Measurements from ENCODE around the gene TSHZ2. TPM values are rescaled to one million over a fixed set of nuclear protein-coding genes. Genes with fewer than 3 reads are reported as not detected.

The TSHZ2 gene
- total and polyA plus RNA-seq, 11 donors: 1.8 to 12.1 (median 3.7) TPM

- Histone ChIP-seq H3K27ac (no peak overlapping the region), H3K4me1 (peaks cover 0 to 22% (median 6%) of the 10 kb centered on the region in 12 donors), H3K36me3 (no peaks in the 10 kb centered on the region), H3K9me3 (no peaks in the 10 kb centered on the region), H3K27me3 (no peaks in the 10 kb centered on the region), H3K4me3 (no peak overlapping the region)
- DNase-seq (no peak), ATAC-seq (no peak)
- no peak for TF ChIP-seq CTCF (IDR thresholded peaks at IDR 0.05)
- TF ChIP-seq POLR2A (IDR thresholded peaks at IDR 0.05): no peak
- 92 to 100% (median 96%) methylated on average over 1 of the region's 1 CpG for WGBS, 4 donors
- intact Hi-C loops (cut with DNase I): no loop called here
Measured at GRCh38 chr20:53098621-53099020, 126.5 kb downstream of the TSHZ2 start.

- Histone ChIP-seq H3K9me3 (no peaks in the 10 kb centered on the region), H3K4me1 (peaks cover 0 to 22% (median 6%) of the 10 kb centered on the region in 12 donors), H3K36me3 (no peaks in the 10 kb centered on the region), H3K27ac (no peak overlapping the region), H3K27me3 (no peaks in the 10 kb centered on the region), H3K4me3 (no peak overlapping the region)
- TF ChIP-seq POLR2A (IDR thresholded peaks at IDR 0.05): no peak
- TF ChIP-seq CTCF (IDR thresholded peaks at IDR 0.05): no peak
- DNase-seq (no peak), ATAC-seq (no peak)
- intact Hi-C loops (cut with DNase I): no loop called here
- 31 to 41% (median 35%) methylated on average over 2 of the region's 2 CpGs for WGBS, 4 donors
Measured at GRCh38 chr20:53099856-53100255, 127.7 kb downstream of the TSHZ2 start.

- Histone ChIP-seq H3K4me3 (no peak overlapping the region), H3K27me3 (no peaks in the 10 kb centered on the region), H3K27ac (no peak overlapping the region), H3K9me3 (no peaks in the 10 kb centered on the region), H3K36me3 (no peaks in the 10 kb centered on the region), H3K4me1 (peaks cover 0 to 22% (median 6%) of the 10 kb centered on the region in 12 donors)
- intact Hi-C loops (cut with DNase I): no loop called here
- DNase-seq (no peak), ATAC-seq (no peak)
- WGBS, 4 donors: 13 to 18% (median 16%) methylated on average over 3 of the region's 3 CpGs
- no peak for TF ChIP-seq POLR2A (IDR thresholded peaks at IDR 0.05)
- TF ChIP-seq CTCF (IDR thresholded peaks at IDR 0.05): no peak
Measured at GRCh38 chr20:53100476-53100911, 128.3 kb downstream of the TSHZ2 start.

- TF ChIP-seq CTCF (IDR thresholded peaks at IDR 0.05) (no peak), POLR2A (IDR thresholded peaks at IDR 0.05) (no peak)
- 75 to 88% (median 82%) methylated on average over 6 of the region's 6 CpGs for WGBS, 4 donors
- peaks cover 0 to 18% (median 6%) of the 10 kb centered on the region in 12 donors for H3K4me1 ChIP-seq
- DNase-seq (no peak), ATAC-seq (no peak)
- H3K4me3 ChIP-seq: no peak overlapping the region
- H3K27ac ChIP-seq: no peak overlapping the region
- intact Hi-C loops (cut with DNase I): no loop called here
- no peaks in the 10 kb centered on the region for H3K9me3 ChIP-seq
- no peaks in the 10 kb centered on the region for H3K36me3 ChIP-seq
- no peaks in the 10 kb centered on the region for H3K27me3 ChIP-seq
Measured at GRCh38 chr20:53101992-53102760, 130.0 kb downstream of the TSHZ2 start.

All from heart left ventricle (tissue), 16 donors.